Natural killer cell (primary cell): ENCODE data around the gene TRERF1. TPM values are rescaled to one million over a fixed set of nuclear protein-coding genes. Genes with fewer than 3 reads are reported as not detected.

ENCODE experiments used
- ATAC-seq, 3 donors: fragments of 150-1000 bp in 2 of 3; fragments of 200-7000 bp in 1 of 3; cut with Tn5 transposase; 1 replicate in 1 of 3; 2 replicates in 2 of 3; pipeline ENCODE4 v1.10.0; 2021; ENCODE audit warnings: mild to moderate bottlenecking in 2 of 3, moderate library complexity in 2 of 3
- DNase-seq, 2 donors: peaks; one replicate each; pipeline versions ENCODE4 v3.0.0 to v3.0.0-alpha.2; 2013 to 2021; ENCODE audit warnings: mixed read lengths in 1 of 2
- H3K27ac ChIP-seq: one replicate; pipeline ENCODE4 v1.5.1; 2013; ENCODE audit warnings: mild to moderate bottlenecking, low read length
- H3K27me3 ChIP-seq: one replicate; pipeline ENCODE4 v1.6.1; 2013; ENCODE audit warnings: low read length; ENCODE audit not compliant: control insufficient read depth, insufficient read depth
- H3K36me3 ChIP-seq: one replicate; pipeline ENCODE4 v1.6.1; 2013; ENCODE audit warnings: low read length; ENCODE audit not compliant: control insufficient read depth, insufficient read depth
- H3K4me1 ChIP-seq: one replicate; pipeline ENCODE4 v1.6.1; 2013; ENCODE audit warnings: low read length; ENCODE audit not compliant: control insufficient read depth, insufficient read depth
- H3K4me3 ChIP-seq: one replicate; pipeline ENCODE4 v1.5.1; 2013; ENCODE audit warnings: low read length
- H3K9me3 ChIP-seq: one replicate; pipeline ENCODE4 v1.6.1; 2013; ENCODE audit warnings: low read length; ENCODE audit not compliant: control insufficient read depth, insufficient read depth
- H3K27ac Mint-ChIP-seq, 2 donors: one replicate each; pipeline ENCODE4 v1.8.0; 2022; ENCODE audit warnings: mild to moderate bottlenecking in 2 of 2, mixed read lengths in 2 of 2, moderate library complexity in 1 of 2
- H3K27me3 Mint-ChIP-seq, 2 donors: one replicate each; pipeline ENCODE4 v1.8.0; 2022; ENCODE audit warnings: low read depth in 2 of 2, mixed read lengths in 2 of 2
- H3K36me3 Mint-ChIP-seq: one replicate; pipeline ENCODE4 v1.8.0; 2022; ENCODE audit warnings: mixed read lengths
- H3K4me1 Mint-ChIP-seq, 2 donors: one replicate each; pipeline ENCODE4 v1.8.0; 2022; ENCODE audit warnings: mixed read lengths in 2 of 2
- H3K4me3 Mint-ChIP-seq: one replicate; pipeline ENCODE4 v1.8.0; 2022; ENCODE audit warnings: mild to moderate bottlenecking, moderate library complexity, mixed read lengths
- H3K9me3 Mint-ChIP-seq, 2 donors: one replicate each; pipeline ENCODE4 v1.8.0; 2022; ENCODE audit warnings: mixed read lengths in 2 of 2
- CTCF ChIP-seq: fragments of 200-600 bp; IDR thresholded peaks from one replicate; pipeline ENCODE4 v1.8.0; 2022; ENCODE audit warnings: antibody characterized with exemption
- WGBS: methylation state at CpG from one replicate; pipeline ENCODE4 v1.1.7; 2013; ENCODE audit warnings: missing lambda C conversion rate; ENCODE audit not compliant: insufficient coverage; 5-methylcytosine and 5-hydroxymethylcytosine counted together
- intact Hi-C: fragments of 100-400 bp; cut with micrococcal nuclease; formaldehyde crosslinking; loops from one replicate; pipeline ENCODE4 v1.14.2; 2022
- total RNA-seq, 4 donors: library from RNA; stranded (reverse); fragments of 120-200 nt in 1 of 4; gene quantifications; one replicate each; pipeline versions ENCODE4 v1.2.3 to v1.2.4, GENCODE V29; 2013 to 2022

TRERF1 gene
- total RNA-seq, 3 donors from 2014 or later (not counting 1 experiment from before 2014, with no cell fraction given) = 34.6 to 42.3 (median 38.6) TPM

DNA sequence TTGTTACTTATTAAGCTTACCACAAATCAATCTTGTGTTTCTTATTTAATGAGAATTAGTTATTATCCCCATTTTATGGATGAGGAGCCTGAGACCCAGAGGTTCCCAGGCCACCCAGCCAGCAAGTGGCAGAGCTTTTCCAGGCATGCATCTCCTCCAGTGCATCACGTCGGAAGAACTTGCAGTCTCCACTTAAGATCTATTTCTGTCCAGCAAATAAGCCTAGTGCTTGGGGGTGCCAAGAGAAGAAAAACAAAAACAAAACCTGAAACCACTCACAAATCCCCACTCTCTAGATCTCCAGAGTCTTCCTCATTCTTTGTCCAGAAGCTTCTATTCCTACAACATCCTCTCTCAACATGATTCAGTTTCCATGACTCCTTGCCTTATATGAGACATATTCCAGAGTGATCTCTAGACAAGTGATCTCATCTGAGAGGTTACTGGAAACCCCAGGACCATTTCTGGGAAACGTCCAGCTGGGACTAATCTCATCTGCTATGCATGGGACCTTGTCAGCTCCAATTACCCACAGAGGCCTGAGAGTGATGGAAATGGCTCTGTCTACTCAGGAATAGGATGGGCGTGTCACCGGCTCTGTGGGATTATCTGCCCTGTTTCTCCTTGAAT lies 261.1 kb downstream of the TRERF1 start:
- H3K27me3 Mint-ChIP-seq = no peaks in the 10 kb centered on the region
- Histone ChIP-seq H3K27ac (no peak overlapping the region), H3K4me3 (no peak overlapping the region), H3K9me3 (no peaks in the 10 kb centered on the region), H3K27me3 (no peaks in the 10 kb centered on the region), H3K4me1 (no peaks in the 10 kb centered on the region), H3K36me3 (no peaks in the 10 kb centered on the region)
- H3K4me1 Mint-ChIP-seq = no peaks in the 10 kb centered on the region
- H3K36me3 Mint-ChIP-seq = no peaks in the 10 kb centered on the region
- no peak for DNase-seq
- WGBS = 91% methylated on average over 5 of the region's 5 CpGs
- H3K27ac Mint-ChIP-seq = no peak overlapping the region
- no peak for TF ChIP-seq CTCF
- no peak overlapping the region for H3K4me3 Mint-ChIP-seq
- H3K9me3 Mint-ChIP-seq = no peaks in the 10 kb centered on the region
- intact Hi-C loops = no loop called here
- ATAC-seq = no peak

DNA sequence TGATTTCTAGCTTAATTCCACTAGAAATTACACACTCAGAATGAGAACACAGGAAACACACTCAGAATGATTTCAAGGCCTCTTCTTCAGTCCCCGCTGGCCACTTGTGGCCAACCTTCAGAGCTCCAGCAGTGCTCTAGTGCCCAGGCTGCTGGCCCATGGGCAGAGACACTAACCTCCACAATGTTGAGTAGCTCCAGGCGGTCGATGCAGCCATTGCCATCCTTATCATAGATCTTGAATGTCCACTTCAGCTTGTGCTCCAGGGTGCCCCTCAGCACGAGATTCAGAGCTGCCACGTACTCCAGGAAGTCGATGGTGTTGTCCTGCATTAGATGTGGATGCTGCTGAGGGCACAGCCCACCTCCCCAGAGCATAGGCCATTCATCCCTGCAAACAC lies 263.3 kb downstream of the TRERF1 start:
- H3K36me3 Mint-ChIP-seq = no peaks in the 10 kb centered on the region

DNA sequence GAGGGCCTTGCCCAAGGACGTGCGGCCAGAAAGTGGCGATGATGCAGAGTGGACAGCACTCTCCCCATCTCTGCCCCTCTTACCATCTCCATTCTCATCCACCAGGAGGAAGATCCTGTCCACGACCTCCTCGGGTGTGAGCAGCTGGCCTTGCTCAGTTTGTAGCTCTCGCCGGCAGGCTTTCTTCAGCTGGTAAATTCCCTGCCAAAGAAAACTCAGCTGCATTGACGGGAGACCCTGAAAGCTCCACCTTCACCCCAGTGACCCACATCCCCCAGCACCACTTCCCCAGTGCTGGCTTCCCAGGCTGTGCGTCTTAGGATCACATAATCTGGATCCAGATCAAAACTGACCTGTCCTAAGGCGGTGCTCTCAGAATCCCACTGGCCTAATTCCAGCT lies 266.1 kb downstream of the TRERF1 start:
- 93% methylated on average over 10 of the region's 10 CpGs for WGBS
- Mint-ChIP-seq H3K27ac (no peak overlapping the region), H3K36me3 (no peaks in the 10 kb centered on the region), H3K9me3 (no peaks in the 10 kb centered on the region), H3K27me3 (no peaks in the 10 kb centered on the region), H3K4me1 (no peaks in the 10 kb centered on the region), H3K4me3 (no peak overlapping the region)
- no peak for TF ChIP-seq CTCF
- H3K36me3 ChIP-seq = no peaks in the 10 kb centered on the region
- DNase-seq = no peak
- H3K27me3 ChIP-seq = no peaks in the 10 kb centered on the region
- H3K9me3 ChIP-seq = no peaks in the 10 kb centered on the region
- no peak for ATAC-seq
- intact Hi-C loops = no loop called here
- H3K27ac ChIP-seq = no peak overlapping the region
- H3K4me3 ChIP-seq = no peak overlapping the region
- H3K4me1 ChIP-seq = no peaks in the 10 kb centered on the region

More for the DNA sequence above, 263.3 kb downstream of the TRERF1 start:
- Mint-ChIP-seq H3K27me3 (no peaks in the 10 kb centered on the region), H3K4me3 (no peak overlapping the region), H3K4me1 (no peaks in the 10 kb centered on the region), H3K27ac (no peak overlapping the region), H3K9me3 (no peaks in the 10 kb centered on the region)
- Histone ChIP-seq H3K9me3 (no peaks in the 10 kb centered on the region), H3K4me3 (no peak overlapping the region), H3K36me3 (no peaks in the 10 kb centered on the region), H3K27me3 (no peaks in the 10 kb centered on the region), H3K27ac (no peak overlapping the region), H3K4me1 (no peaks in the 10 kb centered on the region)
- no peak for ATAC-seq
- 92% methylated on average over 6 of the region's 6 CpGs for WGBS
- TF ChIP-seq CTCF = no peak
- intact Hi-C loops = no loop called here
- no peak for DNase-seq

DNA sequence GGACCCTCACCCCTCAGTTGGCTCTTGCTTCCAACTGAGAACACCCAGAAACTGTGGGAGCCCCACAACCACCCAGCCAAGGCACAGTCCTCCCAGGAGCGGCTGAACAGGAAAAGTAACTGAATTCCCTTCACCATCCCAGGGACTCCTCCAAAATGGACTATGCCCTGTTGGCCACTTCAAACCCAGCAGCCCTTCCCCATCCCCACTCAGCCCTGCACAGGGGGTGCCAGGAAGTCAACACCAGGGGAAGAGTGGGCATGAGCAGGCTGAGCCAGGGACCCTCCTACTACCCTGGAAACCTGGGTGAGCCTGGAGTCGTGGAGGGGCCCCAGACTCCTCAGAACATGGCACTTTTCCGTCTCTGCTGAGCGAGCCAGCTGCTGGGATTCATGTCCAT lies 267.3 kb downstream of the TRERF1 start:
- no peak for TF ChIP-seq CTCF
- Mint-ChIP-seq H3K27ac (no peak overlapping the region), H3K9me3 (no peaks in the 10 kb centered on the region), H3K4me3 (no peak overlapping the region), H3K27me3 (peaks cover 4 to 7% of the 10 kb centered on the region in 2 donors), H3K36me3 (no peaks in the 10 kb centered on the region), H3K4me1 (no peaks in the 10 kb centered on the region)
- no peak overlapping the region for H3K4me3 ChIP-seq
- ATAC-seq = no peak
- 89% methylated on average over 4 of the region's 4 CpGs for whole genome bisulfite sequencing
- no peaks in the 10 kb centered on the region for H3K36me3 ChIP-seq
- no peak for DNase-seq
- H3K4me1 ChIP-seq = no peaks in the 10 kb centered on the region
- no peak overlapping the region for H3K27ac ChIP-seq
- no peaks in the 10 kb centered on the region for H3K9me3 ChIP-seq
- intact Hi-C loops = no loop called here
- H3K27me3 ChIP-seq = no peaks in the 10 kb centered on the region
